Uterus (tissue), 4 donors: ENCODE data around the gene ARL2. TPM values are rescaled to one million over a fixed set of nuclear protein-coding genes. Genes with fewer than 3 reads are reported as not detected.

Source experiments
- DNase-seq, 2 donors: peaks; one replicate each; pipeline ENCODE4 v3.0.0-alpha.2; 2019 to 2020
- H3K27ac ChIP-seq, 2 donors: fragments of 200-600 bp; sonication (generic); 1 replicate in 1 of 2; 2 replicates in 1 of 2; pipeline ENCODE4 v1.5.1; 2016 to 2018
- H3K27me3 ChIP-seq, 2 donors: fragments of 200-600 bp; sonication (generic); one replicate each; pipeline ENCODE4 v1.5.1; 2018 to 2019; ENCODE audit warnings: control low read depth in 1 of 2
- H3K36me3 ChIP-seq, 2 donors: fragments of 200-600 bp; sonication (generic); one replicate each; pipeline ENCODE4 v1.5.1; 2019; ENCODE audit warnings: control low read depth in 1 of 2
- H3K4me1 ChIP-seq, 2 donors: fragments of 200-600 bp; sonication (generic); one replicate each; pipeline ENCODE4 v1.5.1; 2018 to 2019; ENCODE audit warnings: control low read depth in 1 of 2
- H3K4me3 ChIP-seq, 2 donors: fragments of 200-600 bp; sonication (generic); 1 replicate in 1 of 2; 2 replicates in 1 of 2; pipeline ENCODE4 v1.5.1; 2018 to 2019; ENCODE audit warnings: mild to moderate bottlenecking in 1 of 2
- H3K9me3 ChIP-seq, 2 donors: fragments of 200-600 bp; sonication (generic); one replicate each; pipeline ENCODE4 v1.5.1; 2019; ENCODE audit warnings: control low read depth in 1 of 2
- POLR2A ChIP-seq, 2 donors: fragments of 450-650 bp; IDR thresholded peaks; one replicate each; pipeline ENCODE4 v1.6.1; 2016; ENCODE audit warnings: antibody characterized with exemption in 2 of 2, mild to moderate bottlenecking in 1 of 2, moderate library complexity in 1 of 2
- intact Hi-C: fragments of 100-400 bp; cut with DNase I; formaldehyde crosslinking; loops from one replicate; pipeline ENCODE4 v1.15.1; 2023; ENCODE audit warnings: low total_unique reads
- total RNA-seq, 4 donors: library from RNA; depleted of rRNA in 3 of 4; stranded (reverse); fragments of >200 nt in 3 of 4; gene quantifications; one replicate each; pipeline versions ENCODE4 v1.1.0 to v1.2.4, GENCODE V29; 2014 to 2023
- TF ChIP-seq, protein P1 (sequence below), 4 experiments: fragments of 200-600 bp in 2 of 4; fragments of 450-650 bp in 2 of 4; sonication (generic) in 2 of 4; IDR thresholded peaks; one replicate each; pipeline ENCODE4 v1.5.1; 2016 to 2019; ENCODE audit warnings: antibody characterized with exemption in 4 of 4, mild to moderate bottlenecking in 2 of 4, moderate library complexity in 1 of 4
- donor health status: DM: yes; HTN: yes; CAD: no.

ARL2 gene
- total RNA-seq, 4 donors from 2014 or later, result 63.5 to 120 (median 93.8) TPM

DNA sequence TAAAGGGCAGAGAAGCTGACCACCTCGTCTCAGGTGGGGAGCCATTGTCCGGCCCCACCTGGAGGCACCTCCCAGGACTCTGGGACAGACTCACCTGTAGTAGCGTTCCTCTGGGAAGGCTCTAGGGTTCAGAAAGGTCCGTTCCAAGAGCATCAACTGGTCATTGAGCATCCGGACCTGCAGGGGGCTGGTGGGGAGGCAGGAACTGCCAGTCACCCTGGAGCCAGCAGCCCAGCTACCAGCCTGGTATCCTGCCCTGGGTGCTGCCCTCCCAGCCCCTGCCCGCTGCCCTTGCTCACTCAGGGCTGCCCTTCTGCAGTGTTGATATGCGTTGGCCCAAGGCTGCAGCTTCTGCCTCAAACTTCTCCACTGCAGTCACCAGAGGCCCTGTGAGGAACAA is 31.8 kb downstream of the ARL2 start:
- intact Hi-C loops, result no loop called here
- no peaks in the 10 kb centered on the region for H3K9me3 ChIP-seq
- H3K27ac ChIP-seq, result no peak overlapping the region
- no peak for DNase-seq
- no peaks in the 10 kb centered on the region for H3K4me1 ChIP-seq
- TF ChIP-seq, protein P1, sequence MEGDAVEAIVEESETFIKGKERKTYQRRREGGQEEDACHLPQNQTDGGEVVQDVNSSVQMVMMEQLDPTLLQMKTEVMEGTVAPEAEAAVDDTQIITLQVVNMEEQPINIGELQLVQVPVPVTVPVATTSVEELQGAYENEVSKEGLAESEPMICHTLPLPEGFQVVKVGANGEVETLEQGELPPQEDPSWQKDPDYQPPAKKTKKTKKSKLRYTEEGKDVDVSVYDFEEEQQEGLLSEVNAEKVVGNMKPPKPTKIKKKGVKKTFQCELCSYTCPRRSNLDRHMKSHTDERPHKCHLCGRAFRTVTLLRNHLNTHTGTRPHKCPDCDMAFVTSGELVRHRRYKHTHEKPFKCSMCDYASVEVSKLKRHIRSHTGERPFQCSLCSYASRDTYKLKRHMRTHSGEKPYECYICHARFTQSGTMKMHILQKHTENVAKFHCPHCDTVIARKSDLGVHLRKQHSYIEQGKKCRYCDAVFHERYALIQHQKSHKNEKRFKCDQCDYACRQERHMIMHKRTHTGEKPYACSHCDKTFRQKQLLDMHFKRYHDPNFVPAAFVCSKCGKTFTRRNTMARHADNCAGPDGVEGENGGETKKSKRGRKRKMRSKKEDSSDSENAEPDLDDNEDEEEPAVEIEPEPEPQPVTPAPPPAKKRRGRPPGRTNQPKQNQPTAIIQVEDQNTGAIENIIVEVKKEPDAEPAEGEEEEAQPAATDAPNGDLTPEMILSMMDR (IDR thresholded peaks at IDR 0.05), result no peak
- no peak for TF ChIP-seq POLR2A (IDR thresholded peaks at IDR 0.05)
- H3K4me3 ChIP-seq, result no peak overlapping the region
- H3K36me3 ChIP-seq, result no peaks in the 10 kb centered on the region
- H3K27me3 ChIP-seq, result no peaks in the 10 kb centered on the region

DNA sequence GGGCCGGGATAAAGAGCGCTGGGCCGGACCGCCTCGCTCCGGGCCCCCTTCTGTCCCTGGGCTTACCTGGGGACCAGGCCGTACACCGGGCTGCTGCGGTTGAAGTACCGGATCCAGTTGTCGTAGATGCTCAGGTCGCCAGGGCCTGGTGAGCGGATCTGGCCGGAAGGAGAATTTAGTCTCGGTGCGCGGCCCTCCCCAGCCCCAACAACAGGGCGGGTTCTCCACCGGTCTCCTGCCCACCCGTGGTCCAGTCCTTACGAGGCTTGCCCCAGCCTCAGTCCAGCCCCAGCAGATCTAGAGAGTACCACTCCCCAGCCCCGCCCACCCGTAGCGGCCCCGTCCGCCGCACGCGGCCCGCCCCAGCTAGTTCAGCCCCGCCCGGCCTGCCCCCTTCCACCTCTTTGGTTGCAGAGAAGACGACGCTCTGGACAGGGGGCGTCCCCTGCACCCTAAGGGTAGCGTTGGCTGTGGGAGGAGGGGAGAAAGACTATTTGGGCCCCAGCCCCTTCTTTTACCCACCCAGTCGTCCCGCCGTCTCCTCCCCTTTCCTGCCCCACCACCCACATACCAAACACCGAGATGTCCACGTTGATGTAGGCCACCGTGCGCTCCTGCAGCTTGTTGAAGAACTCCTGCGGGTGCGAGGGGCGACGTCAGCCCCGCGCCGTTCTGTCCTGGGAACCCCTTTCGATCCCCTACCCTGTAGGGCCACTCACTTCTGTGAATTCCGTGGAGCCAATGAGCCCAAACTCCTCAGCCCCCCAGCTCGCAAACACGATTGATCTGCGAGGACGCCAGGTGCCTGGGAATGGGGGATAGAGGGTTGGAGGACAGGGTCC is 33.8 kb downstream of the ARL2 start:
- no peaks in the 10 kb centered on the region for H3K27me3 ChIP-seq
- H3K9me3 ChIP-seq, result no peaks in the 10 kb centered on the region
- no peaks in the 10 kb centered on the region for H3K36me3 ChIP-seq
- DNase-seq, result peak; percentile 42 to 45
- TF ChIP-seq, protein P1 (IDR thresholded peaks at IDR 0.05), result no peak
- TF ChIP-seq POLR2A (IDR thresholded peaks at IDR 0.05), result no peak
- peak overlapping the region; percentile 38 to 48 for H3K4me3 ChIP-seq
- H3K27ac ChIP-seq, result peak overlapping the region; percentile 48 to 81
- intact Hi-C loops, result no loop called here
- H3K4me1 ChIP-seq, result no peaks in the 10 kb centered on the region

DNA sequence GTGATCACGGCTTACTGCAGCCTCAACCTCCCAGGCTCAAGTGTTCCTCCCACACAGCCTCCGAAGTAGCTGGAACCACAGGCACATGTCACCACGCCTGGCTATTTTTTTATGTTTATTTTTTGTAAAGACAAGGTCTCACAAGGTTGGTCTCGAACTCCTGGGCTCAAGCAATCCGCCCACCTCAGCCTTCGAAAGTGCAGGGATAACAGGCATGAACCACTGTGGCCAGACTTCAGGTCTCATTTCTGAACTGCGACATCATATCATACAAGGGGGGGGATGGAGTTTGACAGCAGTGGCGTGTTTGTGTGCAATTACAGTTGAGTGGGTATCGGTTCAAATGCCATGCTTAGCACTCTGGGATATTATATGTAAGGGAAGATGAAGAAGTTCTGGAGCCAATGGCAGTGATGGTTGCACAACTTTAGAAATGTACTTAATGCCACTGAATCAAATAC is 37.5 kb downstream of the ARL2 start:
- intact Hi-C loops, result no loop called here
- Histone ChIP-seq H3K27me3 (no peaks in the 10 kb centered on the region), H3K27ac (no peak overlapping the region), H3K4me1 (no peaks in the 10 kb centered on the region), H3K9me3 (no peaks in the 10 kb centered on the region), H3K4me3 (no peak overlapping the region), H3K36me3 (no peaks in the 10 kb centered on the region)
- TF ChIP-seq POLR2A (IDR thresholded peaks at IDR 0.05), result no peak
- TF ChIP-seq, protein P1 (IDR thresholded peaks at IDR 0.05), result no peak
- no peak for DNase-seq

DNA sequence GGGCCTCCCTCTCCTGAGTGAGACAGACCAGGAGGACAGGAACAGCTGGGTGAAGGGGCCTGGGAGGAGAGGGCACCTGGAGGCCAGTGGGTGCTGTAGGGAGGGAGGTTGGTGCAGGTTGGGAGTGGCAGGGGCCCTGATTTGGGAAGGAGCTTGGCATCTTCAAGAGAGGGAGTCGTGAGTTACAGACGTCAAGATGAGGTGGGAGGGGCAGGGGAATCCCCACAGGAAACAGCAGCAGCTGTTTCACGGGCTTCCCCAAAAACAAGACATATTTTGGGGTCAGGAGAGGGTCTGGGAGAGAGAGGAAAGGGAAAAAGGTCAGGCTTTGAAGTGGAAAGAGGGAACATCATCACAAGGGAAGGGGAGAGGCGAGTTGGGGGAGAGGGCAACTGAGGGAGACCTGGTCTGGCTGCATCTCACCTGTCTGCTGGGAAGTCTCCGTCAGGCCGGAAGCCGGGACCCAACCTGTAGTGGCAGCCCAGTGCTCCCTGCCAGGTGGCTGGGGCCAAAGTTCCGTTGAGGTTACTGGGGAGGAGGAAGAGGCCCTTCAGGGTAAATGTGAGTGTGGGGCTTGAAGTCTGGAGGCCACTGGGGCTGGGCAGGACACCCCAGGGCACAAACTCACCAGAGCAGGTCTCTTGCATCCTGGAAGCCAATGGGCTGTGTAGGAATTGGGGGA is 40.0 kb downstream of the ARL2 start:
- DNase-seq, result no peak
- no peak overlapping the region for H3K27ac ChIP-seq
- H3K4me1 ChIP-seq, result no peaks in the 10 kb centered on the region
- H3K9me3 ChIP-seq, result no peaks in the 10 kb centered on the region
- intact Hi-C loops, result no loop called here
- H3K36me3 ChIP-seq, result no peaks in the 10 kb centered on the region
- no peaks in the 10 kb centered on the region for H3K27me3 ChIP-seq
- no peak overlapping the region for H3K4me3 ChIP-seq
- TF ChIP-seq POLR2A (IDR thresholded peaks at IDR 0.05), result no peak
- TF ChIP-seq, protein P1 (IDR thresholded peaks at IDR 0.05), result no peak

DNA sequence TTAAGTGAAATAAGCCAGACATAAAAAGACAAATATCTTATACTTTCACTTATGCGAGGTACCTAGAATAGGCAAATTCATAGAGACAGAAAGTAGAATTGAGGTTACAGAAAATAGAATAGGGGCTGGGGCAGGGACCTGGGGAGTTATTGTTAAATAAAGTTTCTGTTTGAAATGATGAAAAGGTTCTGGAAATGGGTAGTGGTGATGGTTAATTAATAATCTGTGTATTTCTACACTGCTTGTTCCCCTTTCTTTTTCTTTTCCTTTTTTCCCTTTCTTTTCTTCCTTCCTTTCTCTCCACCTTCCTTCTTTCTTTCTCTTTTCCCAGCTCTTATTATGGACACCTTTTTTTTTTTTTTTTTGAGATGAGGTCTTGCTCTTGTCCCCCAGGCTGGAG is 41.6 kb downstream of the ARL2 start:
- no peaks in the 10 kb centered on the region for H3K36me3 ChIP-seq
- intact Hi-C loops, result no loop called here
- no peak overlapping the region for H3K4me3 ChIP-seq
- no peak overlapping the region for H3K27ac ChIP-seq
- TF ChIP-seq, protein P1 (IDR thresholded peaks at IDR 0.05), result no peak
- TF ChIP-seq POLR2A (IDR thresholded peaks at IDR 0.05), result no peak
- H3K4me1 ChIP-seq, result no peaks in the 10 kb centered on the region
- H3K27me3 ChIP-seq, result no peaks in the 10 kb centered on the region
- no peak for DNase-seq
- H3K9me3 ChIP-seq, result no peaks in the 10 kb centered on the region
